A549 (cell line): ENCODE results near the gene AKAP6.

ENCODE experiments used
- BHLHE40 ChIP-seq: IDR thresholded peaks from 2 replicates; pipeline ENCODE4 v1.6.1; 2012; ENCODE audit warnings: low read depth, low read length, inconsistent platforms
- HOXA7 ChIP-seq: fragments of 250-450 bp; sonication (Bioruptor Pico); IDR thresholded peaks from 2 replicates; pipeline ENCODE4 v1.5.0; 2020; ENCODE audit warnings: mild to moderate bottlenecking, moderate library complexity
- MAFK ChIP-seq: fragments of 450-650 bp; IDR thresholded peaks from 2 replicates; pipeline ENCODE4 v1.6.1; 2014; ENCODE audit not compliant: partially characterized antibody
- NR3C1 ChIP-seq: fragments of >200 bp; sonication (Bioruptor Twin); formaldehyde crosslinking; IDR thresholded peaks from 3 replicates; pipeline ENCODE4 v1.6.1; 2017
- POLR2AphosphoS2 ChIP-seq: conservative IDR thresholded peaks from 2 replicates; pipeline ENCODE4 v1.6.1; 2012; ENCODE audit warnings: low read length, improper control_type of control experiment, inconsistent platforms
- TF ChIP-seq, protein P1 (sequence below): fragments of >200 bp; sonication (Bioruptor Twin); formaldehyde crosslinking; IDR thresholded peaks from 3 replicates; pipeline ENCODE4 v1.5.1; 2016

DNA sequence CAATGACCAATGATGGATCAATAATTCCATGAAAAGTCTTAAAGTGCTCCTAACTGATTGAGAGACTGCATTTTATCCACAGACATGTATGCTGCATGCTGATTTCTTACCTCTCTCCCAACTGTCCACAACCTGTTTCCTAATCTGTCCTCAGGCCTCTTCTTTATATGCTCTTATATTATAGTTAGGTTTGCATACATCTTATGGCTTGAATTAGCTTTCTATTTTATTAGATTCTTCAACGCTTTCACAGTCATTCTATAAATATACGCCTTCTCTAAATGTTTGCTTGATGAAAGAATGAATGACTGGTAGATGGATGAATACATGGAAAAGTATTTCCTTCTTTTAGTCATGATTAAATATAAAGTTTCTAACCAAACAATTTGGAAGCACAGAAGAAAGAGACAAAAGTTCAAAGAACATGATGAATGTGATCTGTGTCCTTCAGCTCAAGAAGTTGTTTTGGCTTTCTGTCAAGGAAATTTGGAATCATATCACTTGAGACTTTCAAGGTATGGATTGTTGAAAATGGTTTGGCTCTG, 517.8 kb downstream of the AKAP6 start:
- TF ChIP-seq, protein P1, sequence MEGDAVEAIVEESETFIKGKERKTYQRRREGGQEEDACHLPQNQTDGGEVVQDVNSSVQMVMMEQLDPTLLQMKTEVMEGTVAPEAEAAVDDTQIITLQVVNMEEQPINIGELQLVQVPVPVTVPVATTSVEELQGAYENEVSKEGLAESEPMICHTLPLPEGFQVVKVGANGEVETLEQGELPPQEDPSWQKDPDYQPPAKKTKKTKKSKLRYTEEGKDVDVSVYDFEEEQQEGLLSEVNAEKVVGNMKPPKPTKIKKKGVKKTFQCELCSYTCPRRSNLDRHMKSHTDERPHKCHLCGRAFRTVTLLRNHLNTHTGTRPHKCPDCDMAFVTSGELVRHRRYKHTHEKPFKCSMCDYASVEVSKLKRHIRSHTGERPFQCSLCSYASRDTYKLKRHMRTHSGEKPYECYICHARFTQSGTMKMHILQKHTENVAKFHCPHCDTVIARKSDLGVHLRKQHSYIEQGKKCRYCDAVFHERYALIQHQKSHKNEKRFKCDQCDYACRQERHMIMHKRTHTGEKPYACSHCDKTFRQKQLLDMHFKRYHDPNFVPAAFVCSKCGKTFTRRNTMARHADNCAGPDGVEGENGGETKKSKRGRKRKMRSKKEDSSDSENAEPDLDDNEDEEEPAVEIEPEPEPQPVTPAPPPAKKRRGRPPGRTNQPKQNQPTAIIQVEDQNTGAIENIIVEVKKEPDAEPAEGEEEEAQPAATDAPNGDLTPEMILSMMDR = no peak
- TF ChIP-seq MAFK (no peak), NR3C1 (no peak), BHLHE40 (no peak), HOXA7 (CRISPR knock-in tag) (no peak), POLR2AphosphoS2 (no peak)
